GM18505 (cell line): ENCODE results near the gene RRAS.

Experiments
- ATAC-seq: cut with Tn5 transposase; IDR thresholded peaks from one replicate; pipeline ENCODE4 v1.9.1; 2021; ENCODE audit not compliant: unreplicated experiment
- POLR2A ChIP-seq: IDR thresholded peaks from 4 replicates; pipeline ENCODE4 v1.6.1; 2011; ENCODE audit warnings: borderline replicate concordance; ENCODE audit not compliant: insufficient read depth, insufficient read length; ENCODE audit errors: extremely low read depth

Gene RRAS

DNA sequence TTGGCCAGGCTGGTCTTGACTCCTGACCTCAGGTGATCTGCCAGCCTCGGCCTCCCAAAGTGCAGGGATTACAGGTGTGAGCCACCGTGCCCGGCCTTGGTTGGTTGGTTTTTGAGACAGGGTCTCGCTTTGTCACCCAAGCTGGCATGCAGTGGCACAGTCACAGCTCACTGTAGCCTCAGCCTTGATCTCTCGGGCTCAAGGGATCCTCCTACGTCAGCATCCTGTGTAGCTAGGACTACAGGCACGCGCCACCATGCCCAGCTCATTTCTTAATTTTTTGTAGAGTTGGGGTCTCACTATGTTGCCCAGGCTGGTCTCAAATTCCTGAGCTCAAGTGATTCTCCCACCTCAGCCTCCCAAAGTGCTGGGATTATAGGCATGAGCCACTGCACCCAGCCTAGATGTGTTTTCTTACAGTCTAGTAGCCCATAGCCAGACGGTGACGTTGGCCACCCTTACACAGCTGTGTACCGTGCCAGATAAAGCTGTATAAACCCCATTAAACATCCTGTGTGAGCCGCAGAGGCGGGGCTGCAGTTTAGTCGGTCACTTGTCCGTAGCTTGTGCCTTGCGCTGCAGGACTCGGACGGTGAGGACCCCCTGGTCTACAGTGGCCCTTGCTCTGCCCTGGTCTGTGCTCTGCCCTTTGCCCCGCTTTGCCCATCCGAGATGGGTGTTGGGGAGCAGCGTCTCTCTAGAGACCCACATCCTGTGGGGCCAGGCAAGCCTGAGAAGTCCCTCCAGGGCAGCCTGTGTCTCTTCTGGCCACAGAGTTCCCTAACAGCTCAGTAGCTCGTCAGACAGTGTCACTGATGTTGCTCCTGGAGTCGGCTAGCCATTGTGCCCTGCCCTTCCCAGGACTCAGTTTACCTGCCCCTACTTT lies 15.9 kb upstream of the RRAS start:
- no peak for ATAC-seq

DNA sequence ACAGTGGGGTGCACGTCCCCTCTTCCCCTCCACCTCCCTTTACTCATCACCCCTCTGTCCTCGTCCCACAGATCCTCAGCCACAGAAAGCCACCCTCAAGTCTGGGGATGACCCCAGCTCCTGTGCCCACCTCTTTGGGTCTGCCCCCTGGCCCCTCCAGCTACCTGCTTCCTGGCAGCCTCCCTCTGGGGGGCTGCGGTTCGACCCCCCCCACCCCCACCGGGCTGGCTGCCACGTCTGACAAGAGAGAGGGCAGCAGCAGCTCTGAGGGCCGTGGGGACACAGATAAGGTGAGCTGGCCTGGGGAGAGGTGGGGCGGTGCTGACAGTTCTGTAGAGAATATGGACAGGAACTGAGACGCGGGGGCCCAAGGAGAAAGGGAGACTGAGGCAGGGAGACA lies 14.6 kb upstream of the RRAS start:
- no peak for ATAC-seq
- TF ChIP-seq POLR2A, result no peak

More for the DNA sequence above, 15.9 kb upstream of the RRAS start:
- TF ChIP-seq POLR2A, result no peak

DNA sequence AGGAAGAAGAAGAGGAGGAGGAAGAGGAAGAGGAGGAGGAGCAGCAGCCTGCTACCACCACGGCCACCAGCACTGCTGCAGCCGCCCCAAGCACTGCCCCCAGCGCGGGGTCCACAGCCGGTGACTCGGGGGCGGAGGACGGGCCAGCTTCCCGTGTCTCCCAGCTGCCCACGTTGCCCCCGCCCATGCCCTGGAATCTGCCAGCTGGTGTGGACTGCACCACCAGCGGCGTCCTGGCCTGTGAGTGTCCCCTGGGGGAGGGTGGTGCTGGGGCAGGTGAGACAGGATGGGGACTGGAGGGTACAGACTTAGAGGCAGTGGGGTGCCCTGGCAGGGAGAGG lies 13.5 kb upstream of the RRAS start:
- TF ChIP-seq POLR2A, result no peak

DNA sequence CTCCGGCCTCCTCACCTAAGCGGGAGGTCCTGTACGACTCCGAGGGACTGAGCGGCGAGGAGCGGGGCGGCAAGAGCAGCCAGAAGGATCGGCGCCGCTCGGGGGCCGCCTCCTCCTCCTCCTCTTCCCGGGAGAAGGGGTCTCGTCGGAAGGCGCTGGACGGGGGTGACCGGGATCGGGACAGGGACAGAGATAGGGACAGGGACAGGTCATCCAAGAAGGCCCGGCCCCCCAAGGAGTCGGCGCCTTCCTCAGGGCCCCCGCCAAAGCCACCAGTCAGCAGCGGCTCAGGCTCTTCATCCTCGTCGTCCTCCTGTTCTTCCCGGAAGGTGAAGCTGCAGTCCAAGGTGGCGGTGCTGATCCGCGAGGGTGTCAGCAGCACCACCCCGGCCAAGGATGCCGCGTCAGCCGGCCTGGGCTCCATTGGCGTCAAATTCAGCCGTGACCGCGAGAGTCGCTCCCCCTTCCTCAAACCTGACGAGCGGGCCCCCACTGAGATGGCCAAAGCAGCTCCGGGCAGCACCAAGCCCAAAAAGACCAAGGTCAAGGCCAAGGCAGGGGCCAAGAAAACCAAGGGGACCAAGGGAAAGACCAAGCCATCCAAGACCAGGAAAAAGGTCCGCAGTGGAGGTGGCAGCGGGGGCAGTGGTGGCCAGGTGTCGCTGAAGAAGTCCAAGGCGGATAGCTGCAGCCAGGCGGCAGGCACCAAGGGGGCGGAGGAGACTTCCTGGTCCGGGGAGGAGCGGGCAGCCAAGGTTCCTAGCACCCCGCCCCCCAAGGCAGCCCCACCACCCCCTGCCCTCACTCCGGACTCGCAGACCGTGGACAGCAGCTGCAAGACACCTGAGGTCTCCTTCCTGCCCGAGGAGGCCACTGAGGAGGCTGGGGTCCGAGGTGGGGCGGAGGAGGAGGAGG lies 12.9 kb upstream of the RRAS start:
- ATAC-seq, result no peak
- no peak for TF ChIP-seq POLR2A

More for the DNA sequence above, 13.5 kb upstream of the RRAS start:
- no peak for ATAC-seq

DNA sequence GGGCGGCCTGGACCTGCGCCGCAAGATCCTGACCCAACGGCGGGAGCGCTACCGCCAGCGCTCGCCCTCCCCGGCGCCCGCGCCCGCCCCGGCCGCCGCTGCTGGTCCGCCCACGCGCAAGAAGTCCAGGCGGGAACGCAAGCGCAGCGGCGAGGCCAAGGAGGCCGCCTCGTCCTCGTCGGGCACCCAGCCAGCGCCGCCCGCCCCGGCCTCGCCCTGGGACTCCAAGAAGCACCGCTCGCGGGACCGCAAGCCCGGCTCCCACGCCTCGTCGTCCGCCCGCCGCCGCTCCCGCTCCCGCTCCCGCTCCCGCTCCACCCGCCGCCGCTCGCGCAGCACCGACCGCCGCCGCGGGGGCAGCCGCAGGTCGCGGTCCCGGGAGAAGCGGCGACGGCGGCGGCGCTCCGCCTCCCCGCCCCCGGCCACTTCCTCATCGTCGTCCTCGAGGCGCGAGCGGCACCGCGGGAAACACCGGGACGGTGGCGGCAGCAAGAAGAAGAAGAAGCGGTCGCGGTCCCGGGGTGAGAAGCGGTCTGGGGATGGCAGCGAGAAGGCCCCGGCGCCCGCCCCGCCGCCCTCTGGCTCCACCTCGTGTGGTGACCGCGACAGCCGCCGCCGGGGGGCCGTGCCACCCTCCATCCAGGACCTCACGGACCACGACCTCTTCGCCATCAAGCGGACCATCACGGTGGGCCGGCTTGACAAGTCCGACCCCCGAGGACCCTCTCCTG lies 12.0 kb upstream of the RRAS start:
- TF ChIP-seq POLR2A, result no peak
- no peak for ATAC-seq

DNA sequence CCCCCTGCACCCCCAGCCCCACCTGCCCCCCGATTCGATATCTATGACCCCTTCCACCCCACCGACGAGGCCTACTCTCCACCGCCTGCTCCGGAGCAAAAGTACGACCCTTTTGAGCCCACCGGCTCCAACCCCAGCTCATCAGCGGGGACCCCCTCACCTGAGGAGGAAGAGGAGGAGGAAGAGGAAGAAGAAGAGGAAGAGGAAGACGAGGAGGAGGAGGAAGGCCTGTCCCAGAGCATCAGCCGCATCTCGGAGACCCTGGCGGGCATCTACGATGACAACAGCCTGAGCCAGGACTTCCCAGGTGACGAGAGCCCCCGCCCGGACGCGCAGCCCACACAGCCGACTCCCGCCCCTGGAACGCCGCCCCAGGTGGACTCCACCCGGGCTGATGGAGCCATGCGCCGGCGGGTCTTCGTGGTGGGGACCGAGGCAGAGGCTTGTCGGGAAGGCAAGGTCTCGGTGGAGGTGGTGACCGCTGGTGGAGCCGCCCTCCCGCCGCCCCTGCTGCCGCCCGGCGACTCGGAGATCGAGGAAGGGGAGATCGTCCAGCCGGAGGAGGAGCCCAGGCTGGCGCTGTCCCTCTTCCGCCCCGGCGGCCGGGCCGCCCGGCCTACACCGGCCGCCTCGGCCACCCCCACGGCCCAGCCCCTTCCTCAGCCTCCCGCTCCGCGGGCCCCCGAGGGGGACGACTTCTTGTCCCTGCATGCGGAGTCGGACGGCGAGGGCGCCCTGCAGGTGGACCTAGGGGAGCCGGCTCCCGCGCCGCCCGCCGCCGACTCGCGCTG lies 11.3 kb upstream of the RRAS start:
- ATAC-seq, result no peak
- TF ChIP-seq POLR2A, result no peak

DNA sequence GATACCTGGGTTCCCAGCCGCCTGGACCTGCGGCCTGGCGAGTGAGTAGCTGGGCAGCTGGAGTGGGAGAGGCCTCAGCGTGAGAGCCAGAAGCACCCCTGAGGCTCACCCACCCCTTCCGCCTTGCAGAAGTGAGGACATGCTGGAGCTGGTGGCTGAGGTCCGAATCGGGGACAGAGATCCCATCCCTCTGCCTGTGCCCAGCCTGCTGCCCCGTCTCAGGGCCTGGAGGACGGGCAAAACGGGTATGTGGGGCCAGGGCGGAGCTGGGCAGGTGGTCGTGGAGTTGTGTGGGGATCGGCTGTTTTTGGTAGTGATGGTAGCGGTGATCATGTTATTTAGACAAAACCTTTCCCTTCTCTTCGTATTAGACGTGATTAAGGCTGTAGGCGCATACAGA lies 6.6 kb upstream of the RRAS start:
- TF ChIP-seq POLR2A, result no peak
- ATAC-seq, result no peak

DNA sequence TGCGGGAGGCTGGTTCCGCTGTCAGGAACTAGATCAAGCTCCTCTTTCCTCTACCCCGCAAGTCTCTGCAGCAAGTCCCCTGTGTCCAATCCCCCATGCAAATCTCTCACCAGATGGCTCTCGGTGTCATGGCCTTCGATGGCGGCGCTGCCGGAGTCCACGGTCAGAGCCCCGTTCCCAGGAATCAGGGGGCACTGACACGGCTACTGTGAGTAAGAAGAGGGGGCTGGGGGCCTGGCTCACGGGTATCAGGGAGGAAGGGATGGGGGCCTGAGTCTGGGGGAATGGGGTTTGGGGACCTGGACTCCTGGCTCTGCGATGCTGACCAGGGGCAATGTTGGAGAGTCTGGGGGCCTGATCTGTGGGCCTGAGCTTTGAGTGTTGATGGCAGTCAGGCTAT lies 6.1 kb upstream of the RRAS start:
- ATAC-seq, result no peak
- TF ChIP-seq POLR2A, result no peak

DNA sequence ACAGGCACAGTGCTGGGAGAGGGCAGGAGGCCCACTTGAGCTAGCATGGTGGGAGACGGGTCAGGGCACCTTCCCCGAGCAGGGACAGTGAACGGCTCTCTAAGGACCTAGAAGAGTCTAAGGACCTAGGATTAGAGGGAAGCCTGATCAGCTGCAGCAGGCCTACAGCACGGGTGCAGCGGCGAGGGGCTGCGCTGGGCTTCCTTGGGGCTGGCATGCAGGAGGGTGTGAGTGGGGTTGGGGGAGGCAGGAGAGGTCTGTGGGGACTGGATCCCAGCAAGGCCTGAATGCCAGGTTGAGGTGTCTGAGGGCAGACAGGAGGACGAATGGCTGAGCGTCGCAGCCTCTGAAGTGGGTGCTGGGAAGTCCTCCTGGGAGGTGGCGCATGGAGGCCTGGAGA lies 5.6 kb upstream of the RRAS start:
- no peak for ATAC-seq
- no peak for TF ChIP-seq POLR2A

DNA sequence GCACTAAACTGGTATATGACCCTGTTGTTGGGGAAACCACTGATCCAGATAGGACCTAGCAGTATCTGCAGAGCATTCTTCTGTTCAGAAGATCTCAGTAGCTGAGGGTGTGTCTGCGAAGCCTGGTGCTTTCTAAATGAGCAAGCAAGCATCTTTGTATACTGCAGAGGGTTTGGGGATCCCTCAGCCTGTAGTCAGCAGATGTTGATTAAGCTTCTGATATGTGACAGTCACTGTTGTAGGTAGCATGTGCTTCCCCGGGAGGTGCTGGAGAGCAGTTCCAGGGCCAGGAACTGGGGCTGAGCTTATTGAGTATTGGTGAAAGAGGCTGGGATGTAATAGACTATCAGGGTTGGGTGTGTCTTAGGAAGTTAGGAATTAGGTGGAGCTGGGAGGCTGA lies 3.5 kb upstream of the RRAS start:
- TF ChIP-seq POLR2A, result no peak
- ATAC-seq, result no peak

DNA sequence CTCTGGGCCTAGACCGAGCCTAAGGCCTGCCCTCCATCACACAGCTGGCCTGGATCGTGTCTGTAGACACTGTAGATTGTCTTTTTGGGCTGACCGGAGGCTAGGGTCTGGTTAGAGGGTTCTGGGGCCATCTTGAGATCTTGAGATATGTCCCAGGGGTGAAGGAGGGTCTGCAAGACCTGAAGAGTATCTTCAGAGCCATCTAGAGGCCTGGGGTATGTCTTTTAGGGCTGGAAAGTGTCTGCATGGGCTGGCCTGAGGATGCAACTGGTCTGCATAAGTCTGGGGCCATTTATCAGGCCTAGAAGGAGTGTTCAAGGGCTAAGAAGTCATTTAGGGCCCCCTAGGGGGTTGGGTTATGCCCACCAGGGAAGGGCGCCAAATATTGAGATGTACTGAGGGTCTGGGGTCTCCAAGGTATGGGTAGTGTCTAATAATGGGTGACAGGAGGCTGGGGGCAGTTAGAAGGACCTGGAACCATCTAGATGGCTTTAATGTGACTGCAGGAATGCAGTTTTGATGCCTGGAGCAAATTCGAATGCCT lies 2.6 kb upstream of the RRAS start:
- no peak for ATAC-seq

More for the DNA sequence above, 2.6 kb upstream of the RRAS start:
- no peak for TF ChIP-seq POLR2A
